HepG2 (cell line): ENCODE results near the gene GABBR2. TPM values are rescaled to one million over a fixed set of nuclear protein-coding genes. Genes with fewer than 3 reads are reported as not detected.

Experiments used
- ATAC-seq: fragments of 200-7000 bp; cut with Tn5 transposase; 3 replicates; pipeline ENCODE4 v1.9.1; 2020; ENCODE audit warnings: mild to moderate bottlenecking, moderate library complexity
- BruUV-seq: library from RNA; stranded (reverse); fragments of 400-500 nt; replicated peaks from 2 replicates; lab custom pipeline; 2021; lab: Mats Ljungman, UMichigan
- CTCF ChIA-PET: fragments of 300-600 bp; formaldehyde crosslinking; extraction: SDS; loops from one replicate; lab custom pipeline; 2021; ENCODE audit warnings: low total read pairs, inconsistent platforms, low intra/inter-chr PET ratio; lab: Yijun Ruan, JAX
- POLR2A ChIA-PET: fragments of 350-600 bp; sonication (Branson Sonifier 250); formaldehyde crosslinking; loops from one replicate; lab custom pipeline; 2020; ENCODE audit warnings: antibody characterized with exemption, inconsistent platforms; lab: Yijun Ruan, JAX
- DNase-seq: peaks from one replicate; pipeline ENCODE4 v3.0.0-alpha.2; 2015; ENCODE audit warnings: low spot score
- FAIRE-seq: peaks from 3 replicates; lab custom pipeline; 2011; peaks lifted over from hg19 to GRCh38; lab: Jason Lieb, UNC
- H2AFZ ChIP-seq: one replicate; pipeline ENCODE4 v1.6.1; 2011; ENCODE audit warnings: low read length, inconsistent platforms
- H3K27ac ChIP-seq: fragments of 300-600 bp; 3 replicates; pipeline ENCODE4 v1.8.0; 2011; ENCODE audit warnings: mixed run types, mild to moderate bottlenecking, mixed read lengths, low read length, inconsistent platforms; ENCODE audit not compliant: insufficient read depth; ENCODE audit errors: extremely low read length
- H3K27me3 ChIP-seq, 2 experiments: fragments of 200-600 bp in 1 of 2; 2 replicates in 1 of 2; 3 replicates in 1 of 2; pipeline versions ENCODE4 v1.6.0 to v1.8.0; 2011; ENCODE audit warnings: low read length in 2 of 2, mild to moderate bottlenecking in 2 of 2, moderate library complexity in 2 of 2, inconsistent platforms in 1 of 2; ENCODE audit not compliant: insufficient read depth in 2 of 2, control insufficient read depth in 1 of 2
- H3K36me3 ChIP-seq, 2 experiments: fragments of 200-600 bp in 1 of 2; replicated peaks in 1 of 2; 2 replicates in 1 of 2; 3 replicates in 1 of 2; pipeline versions ENCODE4 v1.5.1 to v1.8.0; 2011; ENCODE audit warnings: low read length in 2 of 2, inconsistent platforms in 1 of 2; ENCODE audit not compliant: insufficient read depth in 2 of 2, control insufficient read depth in 1 of 2
- H3K4me1 ChIP-seq: 2 replicates; pipeline ENCODE4 v1.5.1; 2012; ENCODE audit warnings: low read length, inconsistent platforms; ENCODE audit not compliant: insufficient read depth
- H3K4me2 ChIP-seq: 2 replicates; pipeline ENCODE4 v1.6.0; 2011; ENCODE audit warnings: low read depth, low read length, inconsistent platforms
- H3K4me3 ChIP-seq, 3 experiments: fragments of 200-600 bp in 1 of 3; sonication (generic), shearing (Covaris generic) in 1 of 3; replicated peaks in 1 of 3; 2 replicates each; pipeline ENCODE4 v1.5.1; 2011 to 2016; ENCODE audit warnings: low read length in 3 of 3, inconsistent platforms in 2 of 3, low read depth in 2 of 3, mild to moderate bottlenecking in 2 of 3, control low read depth in 1 of 3, mixed read lengths in 1 of 3; ENCODE audit not compliant: insufficient read depth in 1 of 3
- H3K79me2 ChIP-seq: one replicate; pipeline ENCODE4 v1.6.1; 2011; ENCODE audit warnings: low read length, inconsistent platforms; ENCODE audit not compliant: insufficient read depth
- H3K9ac ChIP-seq: 2 replicates; pipeline ENCODE4 v1.6.0; 2011; ENCODE audit warnings: mild to moderate bottlenecking, low read depth, low read length, inconsistent platforms; ENCODE audit not compliant: insufficient read depth
- H3K9me3 ChIP-seq: 2 replicates; pipeline ENCODE4 v1.5.1; 2012; ENCODE audit warnings: mild to moderate bottlenecking, low read length
- H4K20me1 ChIP-seq: 2 replicates; pipeline ENCODE4 v1.6.0; 2011; ENCODE audit warnings: inconsistent platforms, mild to moderate bottlenecking, low read length, moderate library complexity; ENCODE audit not compliant: insufficient read depth
- KIAA2018 ChIP-seq: sonication (generic); formaldehyde crosslinking; IDR thresholded peaks from 2 replicates; pipeline ENCODE4 v1.5.0; 2020; ENCODE audit warnings: mild to moderate bottlenecking, missing genetic modification reagents, borderline replicate concordance
- SNAI1 ChIP-seq: sonication (generic); formaldehyde crosslinking; IDR thresholded peaks from 2 replicates; pipeline ENCODE4 v1.5.0; 2020; ENCODE audit warnings: mild to moderate bottlenecking, missing genetic modification reagents, borderline replicate concordance
- SRSF1 ChIP-seq: fragments of 200-400 bp; formaldehyde crosslinking; optimal IDR thresholded peaks from 2 replicates; pipeline ENCODE3; 2017; ENCODE audit warnings: mild to moderate bottlenecking, low read depth, low read length, moderate library complexity
- TFDP2 ChIP-seq: sonication (generic); formaldehyde crosslinking; IDR thresholded peaks from 2 replicates; pipeline ENCODE4 v1.4.0; 2020; ENCODE audit warnings: missing genetic modification reagents
- ZNF484 ChIP-seq: sonication (generic); formaldehyde crosslinking; IDR thresholded peaks from 2 replicates; pipeline ENCODE4 v1.5.1; 2020; ENCODE audit warnings: mild to moderate bottlenecking, low read depth, missing genetic modification reagents, borderline replicate concordance
- ZNF512 ChIP-seq: sonication (generic); formaldehyde crosslinking; IDR thresholded peaks from 2 replicates; pipeline ENCODE4 v1.4.0; 2020; ENCODE audit warnings: mild to moderate bottlenecking, missing genetic modification reagents
- ZXDC ChIP-seq: sonication (generic); formaldehyde crosslinking; IDR thresholded peaks from 2 replicates; pipeline ENCODE4 v1.5.0; 2020; ENCODE audit warnings: mild to moderate bottlenecking, missing genetic modification reagents
- WGBS: methylation state at CpG from one replicate; pipeline ENCODE4 v1.1.6; 2017; ENCODE audit warnings: low lambda C conversion rate; 5-methylcytosine and 5-hydroxymethylcytosine counted together
- in situ Hi-C: cut with HindIII; loops from 2 replicates; pipeline ENCODE4 v1.10.0; 2017; ENCODE audit warnings: low pct_unique_long_range_greater_than_20kb; ENCODE audit not compliant: extremely low pct_ligation_motif_present
- intact Hi-C: fragments of 100-400 bp; cut with micrococcal nuclease; formaldehyde crosslinking; loops from one replicate; pipeline ENCODE4 v1.10.0; 2022; ENCODE audit not compliant: unreplicated experiment
- polyA plus RNA-seq, 8 experiments: library from polyadenylated mRNA; depleted of rRNA in 3 of 8; stranded (reverse) in 7 of 8; unstranded in 1 of 8; fragments of >200 nt; fragmentation: Illumina TruSeq in 4 of 8; extraction: Trizol in 4 of 8; gene quantifications; 2 replicates each; pipeline versions ENCODE4 v1.2.1 to v1.2.3, GENCODE V29; 2011 to 2016; ENCODE audit warnings: low read depth in 4 of 8, missing spikeins in 1 of 8, mixed read lengths in 1 of 8; ENCODE audit not compliant: insufficient read depth in 1 of 8
- total RNA-seq, 5 experiments: library from RNA; depleted of rRNA; stranded (reverse); fragments of >200 nt; fragmentation: Illumina TruSeq; extraction: Trizol; gene quantifications; 2 replicates each; pipeline ENCODE4 v1.2.3, GENCODE V29; 2016; ENCODE audit warnings: low read depth in 1 of 5

The GABBR2 gene
- total and polyA plus RNA-seq, 2 of the 13 experiments (the other 11 are each of a cell fraction or from before 2014, with no cell fraction given), result 0.02 TPM; not detected in 1

GRCh38 chr9:98341157-98342097 lies 367.3 kb downstream of the GABBR2 start:
- no peak for FAIRE-seq
- Histone ChIP-seq H3K4me2 (no peak overlapping the region), H3K27me3 (peaks cover 1 to 5% of the 10 kb centered on the region in 2 experiments; a peak in 2 of 5 replicates)
- TF ChIP-seq SRSF1, result no peak
- TF ChIP-seq SNAI1 (CRISPR knock-in tag), result no peak
- TF ChIP-seq ZXDC (CRISPR knock-in tag), result no peak
- no peak for TF ChIP-seq ZNF484 (CRISPR knock-in tag)
- no peak for TF ChIP-seq KIAA2018 (CRISPR knock-in tag)
- TF ChIP-seq ZNF512, result no peak
- no peak for TF ChIP-seq TFDP2 (CRISPR knock-in tag)

More at GRCh38 chr9:98341157-98342097, 367.3 kb downstream of the GABBR2 start:
- Histone ChIP-seq H3K27ac (no peak overlapping the region), H4K20me1 (no peaks in the 10 kb centered on the region), H3K9ac (no peak overlapping the region), H3K79me2 (no peaks in the 10 kb centered on the region), H3K4me3 (no peak overlapping the region), H3K9me3 (no peaks in the 10 kb centered on the region), H2AFZ (no peak overlapping the region), H3K4me1 (no peaks in the 10 kb centered on the region), H3K36me3 (no peaks in the 10 kb centered on the region)
- ATAC-seq (no peak), DNase-seq (no peak)
- POLR2A ChIA-PET, result no interaction called here
- BruUV-seq, result no TSS peak
- in situ Hi-C loops (no loop called here), intact Hi-C loops (no loop called here)
- CTCF ChIA-PET, result no interaction called here
- WGBS, result 35% methylated on average over 15 of the region's 20 CpGs
